K562 (cell line): ENCODE data around the gene MYO1H. TPM values are rescaled to one million over a fixed set of nuclear protein-coding genes. Genes with fewer than 3 reads are reported as not detected.
A peak's percentile ranks its signal among the peaks of the same experiment; 100 is the strongest.

Experiments
- CBFA2T2 ChIP-seq: fragments of 450-650 bp; conservative IDR thresholded peaks from 2 replicates; pipeline ENCODE4 v1.6.1; 2017; ENCODE audit warnings: mild to moderate bottlenecking
- CBFA2T3 ChIP-seq: fragments of 450-650 bp; IDR thresholded peaks from 2 replicates; pipeline ENCODE4 v1.6.1; 2017
- CBX2 ChIP-seq: fragments of 200-600 bp; sonication (generic); IDR thresholded peaks from one replicate; pipeline ENCODE4 v1.6.1; 2012; ENCODE audit warnings: mild to moderate bottlenecking, low read length, inconsistent platforms; ENCODE audit not compliant: insufficient read depth, poor library complexity, severe bottlenecking
- polyA plus RNA-seq, 8 experiments: library from polyadenylated mRNA; depleted of rRNA in 4 of 8; stranded (reverse) in 5 of 8; unstranded in 3 of 8; fragments of >200 nt; fragmentation: Nextera tagmentation in 2 of 8; fragmentation: Illumina TruSeq in 1 of 8; extraction: Ambion mirVana in 2 of 8; extraction: Trizol in 1 of 8; gene quantifications; 2 replicates each; pipeline versions ENCODE4 v1.2.1 to v1.2.3, GENCODE V29; 2011 to 2014; ENCODE audit warnings: inconsistent platforms in 1 of 8, missing spikeins in 1 of 8
- total RNA-seq, 7 experiments: library from RNA; depleted of rRNA in 6 of 7; stranded (reverse); fragments of >200 nt in 6 of 7; fragmentation: Illumina TruSeq in 2 of 7; extraction: Trizol in 2 of 7; gene quantifications; 2 replicates each; pipeline versions ENCODE4 v1.2.1 to v1.2.3, GENCODE V29; 2011 to 2021; ENCODE audit warnings: low replicate concordance in 1 of 7
- TF ChIP-seq, protein P1 (sequence below), 2 experiments: IDR thresholded peaks; 2 replicates each; pipeline ENCODE4 v1.6.1; 2011; ENCODE audit warnings: borderline replicate concordance in 1 of 2, control low read depth in 1 of 2, low read depth in 1 of 2, low read length in 1 of 2, mild to moderate bottlenecking in 1 of 2, mixed read lengths in 1 of 2, moderate library complexity in 1 of 2; ENCODE audit not compliant: insufficient read depth in 1 of 2, insufficient read length in 1 of 2, poor library complexity in 1 of 2, severe bottlenecking in 1 of 2; ENCODE audit errors: extremely low read depth in 1 of 2
- TF ChIP-seq, protein P2 (sequence below), 2 experiments: IDR thresholded peaks; 2 replicates each; pipeline ENCODE4 v1.6.1; 2012; ENCODE audit warnings: improper control_type of control experiment in 2 of 2, low read depth in 2 of 2, low read length in 2 of 2, borderline replicate concordance in 1 of 2

The MYO1H gene
- total and polyA plus RNA-seq, 9 of the 15 experiments (the other 6 are each of a cell fraction or from before 2014, with no cell fraction given): not detected

DNA sequence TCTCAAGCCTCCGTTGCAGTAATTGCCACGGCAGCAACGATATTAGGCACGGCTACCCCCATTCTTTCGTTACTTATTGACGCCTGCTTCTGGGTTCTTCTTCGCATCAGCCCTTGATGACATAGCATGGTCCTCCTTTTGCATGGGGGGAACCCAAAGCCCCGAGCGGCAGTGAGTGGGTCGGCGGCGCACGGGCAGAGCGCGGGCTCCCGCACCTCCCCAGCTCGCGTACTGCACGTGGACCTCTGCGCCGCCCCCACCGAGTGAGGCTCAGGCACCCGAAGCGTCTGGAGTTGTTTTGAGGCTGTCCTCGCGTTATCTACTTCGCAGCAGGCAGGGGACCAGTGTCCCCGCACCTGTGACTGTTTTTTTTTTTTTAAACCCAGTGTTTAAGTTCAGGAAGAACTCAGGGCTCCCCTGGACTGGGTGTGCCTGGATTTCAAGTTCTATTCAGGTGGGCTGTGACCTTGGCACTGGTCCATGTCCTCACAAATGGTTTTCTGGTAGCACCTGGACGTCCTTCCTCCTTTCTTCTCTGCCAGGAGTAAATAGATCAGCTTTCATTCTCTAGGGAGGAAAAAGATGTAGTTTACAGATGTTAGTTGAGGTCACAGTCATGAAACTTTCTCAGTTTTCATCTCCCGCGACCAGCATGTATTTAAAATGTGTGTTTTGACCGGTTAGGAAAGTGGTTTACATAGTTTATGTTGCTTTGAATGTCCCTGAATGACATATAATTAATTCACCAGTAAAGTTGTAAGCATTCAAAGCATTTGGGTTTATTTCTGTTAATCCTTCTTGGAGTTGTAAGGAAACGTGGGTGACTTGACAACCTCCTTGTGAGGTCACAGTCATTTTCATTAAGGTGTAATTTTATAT lies 37.2 kb upstream of the MYO1H start (continued):
- TF ChIP-seq, protein P1, sequence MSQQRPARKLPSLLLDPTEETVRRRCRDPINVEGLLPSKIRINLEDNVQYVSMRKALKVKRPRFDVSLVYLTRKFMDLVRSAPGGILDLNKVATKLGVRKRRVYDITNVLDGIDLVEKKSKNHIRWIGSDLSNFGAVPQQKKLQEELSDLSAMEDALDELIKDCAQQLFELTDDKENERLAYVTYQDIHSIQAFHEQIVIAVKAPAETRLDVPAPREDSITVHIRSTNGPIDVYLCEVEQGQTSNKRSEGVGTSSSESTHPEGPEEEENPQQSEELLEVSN (IDR thresholded peaks at IDR 0.05; ENCODE audit: borderline replicate concordance in 1 of 2, extremely low read depth in 1 of 2, insufficient read depth in 1 of 2, insufficient read length in 1 of 2, low read depth in 1 of 2, low read length in 1 of 2, poor library complexity in 1 of 2, severe bottlenecking in 1 of 2): peak; percentile 59 to 85
- TF ChIP-seq, protein P2, sequence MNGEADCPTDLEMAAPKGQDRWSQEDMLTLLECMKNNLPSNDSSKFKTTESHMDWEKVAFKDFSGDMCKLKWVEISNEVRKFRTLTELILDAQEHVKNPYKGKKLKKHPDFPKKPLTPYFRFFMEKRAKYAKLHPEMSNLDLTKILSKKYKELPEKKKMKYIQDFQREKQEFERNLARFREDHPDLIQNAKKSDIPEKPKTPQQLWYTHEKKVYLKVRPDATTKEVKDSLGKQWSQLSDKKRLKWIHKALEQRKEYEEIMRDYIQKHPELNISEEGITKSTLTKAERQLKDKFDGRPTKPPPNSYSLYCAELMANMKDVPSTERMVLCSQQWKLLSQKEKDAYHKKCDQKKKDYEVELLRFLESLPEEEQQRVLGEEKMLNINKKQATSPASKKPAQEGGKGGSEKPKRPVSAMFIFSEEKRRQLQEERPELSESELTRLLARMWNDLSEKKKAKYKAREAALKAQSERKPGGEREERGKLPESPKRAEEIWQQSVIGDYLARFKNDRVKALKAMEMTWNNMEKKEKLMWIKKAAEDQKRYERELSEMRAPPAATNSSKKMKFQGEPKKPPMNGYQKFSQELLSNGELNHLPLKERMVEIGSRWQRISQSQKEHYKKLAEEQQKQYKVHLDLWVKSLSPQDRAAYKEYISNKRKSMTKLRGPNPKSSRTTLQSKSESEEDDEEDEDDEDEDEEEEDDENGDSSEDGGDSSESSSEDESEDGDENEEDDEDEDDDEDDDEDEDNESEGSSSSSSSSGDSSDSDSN (IDR thresholded peaks at IDR 0.05; ENCODE audit: borderline replicate concordance in 1 of 2, low read depth in 2 of 2, low read length in 2 of 2): no peak
- TF ChIP-seq CBX2 (peak; percentile 71), CBFA2T2 (peak; percentile 24; the same call in 1 of the 2 replicates), CBFA2T3 (peak; percentile 58)
